CD4-positive, alpha-beta T cell treated with Interleukin-15 for 4 hours (primary cell): ENCODE data around the gene RUNX3.

Source experiments
- DNase-seq: peaks from one replicate; pipeline ENCODE4 v3.0.0-alpha.2; 2020; ENCODE audit warnings: low spot score

RUNX3 gene

DNA sequence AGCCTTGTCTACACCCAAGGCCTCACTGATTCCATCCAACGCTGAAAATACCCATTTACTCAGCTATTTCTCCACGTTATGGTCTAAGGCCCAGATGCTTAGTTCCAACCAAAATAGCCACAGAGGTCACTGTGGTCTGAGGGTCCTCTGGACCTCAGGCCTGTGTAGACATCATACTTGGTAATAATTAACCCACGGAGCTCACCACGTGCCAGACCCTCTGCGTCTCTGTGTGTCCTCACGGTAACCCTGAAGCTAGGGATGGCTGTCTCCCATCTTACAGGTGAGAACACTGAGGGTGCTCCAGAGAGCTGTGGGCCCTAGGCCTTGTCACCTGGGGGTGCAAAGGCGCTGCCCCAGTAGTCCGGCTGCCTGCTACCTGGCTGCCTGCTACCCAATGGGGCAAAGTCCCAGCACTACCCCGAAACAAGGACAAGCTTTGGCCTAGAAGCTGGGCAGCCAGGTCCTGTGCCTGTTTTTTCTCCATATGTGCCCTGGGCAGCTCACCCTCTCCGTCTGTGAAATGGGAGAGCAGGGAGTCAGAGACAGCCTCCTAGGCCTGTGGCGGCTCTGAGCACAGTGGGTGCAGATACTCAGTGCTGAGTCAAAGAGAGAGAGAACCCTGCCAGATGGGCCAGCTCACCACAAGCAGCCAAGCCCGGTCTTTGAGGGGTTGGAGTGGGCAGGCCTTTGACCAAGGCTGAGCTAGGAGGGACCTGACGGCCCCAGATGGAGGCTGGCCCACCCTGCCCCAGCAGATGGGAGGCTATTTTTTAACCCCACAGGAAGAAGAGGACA, 17.0 kb upstream of the RUNX3 start:
- DNase-seq, result no peak

DNA sequence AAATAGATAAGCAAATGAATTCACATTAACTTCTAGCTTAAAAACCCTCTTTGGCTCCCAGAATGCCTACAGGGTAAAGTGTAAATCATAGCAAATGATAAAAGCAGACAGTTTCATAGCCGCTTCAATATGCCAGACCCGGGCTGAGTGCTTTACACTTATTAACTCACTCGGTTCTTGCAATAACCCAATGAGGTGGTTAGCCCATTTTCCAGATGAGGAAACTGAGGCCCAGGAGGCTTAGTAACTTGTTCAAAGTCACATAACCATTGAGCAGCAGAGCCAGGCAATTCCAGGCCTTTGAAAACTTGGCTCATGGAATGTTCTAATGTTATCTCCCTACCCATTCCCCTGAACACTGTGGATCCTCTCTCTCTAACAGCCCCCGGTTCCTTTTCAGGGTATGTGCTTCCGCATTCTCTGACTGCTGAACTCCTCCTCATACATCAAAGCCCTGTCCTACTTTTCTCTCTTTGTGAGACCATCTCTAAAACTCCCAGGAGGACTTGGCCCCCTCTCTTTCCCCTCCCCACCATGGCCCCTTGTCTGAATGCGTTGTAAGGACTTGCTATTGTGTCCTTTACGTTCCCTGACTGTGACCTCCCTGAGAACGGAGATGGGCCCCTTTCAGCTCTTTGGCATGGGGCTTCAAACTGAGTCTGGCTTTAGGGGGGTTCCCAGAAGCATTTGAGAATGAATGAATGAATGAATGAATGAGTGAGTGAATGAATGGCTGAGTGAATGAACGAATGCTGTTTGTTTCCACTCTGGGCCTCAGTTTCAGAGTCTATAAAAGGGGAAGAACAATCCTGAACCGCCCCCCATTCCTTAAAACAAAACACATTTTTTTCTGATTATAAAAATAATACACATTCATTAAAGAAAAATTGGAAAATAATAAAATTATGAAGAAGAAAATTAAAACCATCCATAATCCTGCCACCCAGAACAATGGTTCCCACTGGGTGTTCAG, 15.6 kb upstream of the RUNX3 start:
- DNase-seq, result no peak

DNA sequence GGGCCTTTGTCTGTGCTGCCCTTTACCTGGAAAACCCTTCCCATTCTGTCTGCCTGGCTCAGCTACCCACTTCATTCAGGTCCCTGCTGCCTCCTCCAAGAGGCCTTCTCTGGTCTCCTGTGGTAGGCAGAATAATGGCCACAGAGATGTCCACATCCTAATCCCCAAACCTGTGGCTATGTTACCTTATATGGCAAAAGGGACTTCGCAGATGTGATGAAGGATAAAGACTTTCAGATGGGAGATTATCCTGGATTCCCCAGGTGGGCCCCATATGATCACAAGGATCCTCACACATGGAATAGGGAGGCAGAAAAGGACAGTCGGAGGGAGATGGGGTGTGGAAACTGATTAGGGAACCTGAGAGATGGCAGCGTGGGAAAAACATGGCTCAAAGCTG, 14.2 kb upstream of the RUNX3 start:
- DNase-seq, result no peak

DNA sequence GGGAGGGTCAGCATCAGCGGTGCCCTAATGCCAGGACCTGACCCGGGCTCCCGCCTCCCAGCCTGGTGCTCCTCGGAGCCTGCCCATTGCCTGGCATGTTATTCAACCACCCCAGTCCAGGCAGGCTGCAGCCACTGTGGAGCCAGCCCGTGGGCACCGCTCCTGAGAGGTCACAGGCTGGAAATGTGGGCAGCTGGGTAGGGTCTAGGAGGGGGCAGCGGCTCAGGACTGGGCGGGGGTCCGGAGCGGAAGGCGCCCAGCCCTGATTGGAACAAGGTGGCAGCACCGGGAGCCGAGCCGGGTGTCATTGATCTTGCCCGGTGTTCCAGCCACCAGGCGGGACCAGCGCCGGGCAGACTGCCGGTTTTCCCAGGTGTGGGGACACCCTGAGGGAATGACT, 12.7 kb upstream of the RUNX3 start:
- no peak for DNase-seq

DNA sequence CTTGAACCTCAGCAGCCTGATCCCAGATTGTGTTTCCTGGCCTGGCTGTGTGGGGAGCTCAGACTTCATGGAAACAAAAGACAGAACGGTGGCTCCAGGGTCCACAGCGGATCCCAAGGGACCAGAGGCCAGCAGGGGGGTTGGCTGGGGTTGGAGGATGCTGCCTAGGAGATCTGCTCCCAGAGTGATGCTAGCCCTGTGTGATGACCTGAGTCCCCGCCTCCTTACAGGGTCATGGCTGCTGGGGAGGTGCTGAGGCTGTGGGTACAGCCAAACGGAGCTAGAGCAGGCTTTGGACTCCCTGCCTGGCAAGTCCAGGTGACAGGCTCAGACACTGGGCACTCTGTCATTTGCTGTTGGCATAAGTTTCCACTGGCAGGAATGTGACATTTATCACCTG, 11.5 kb upstream of the RUNX3 start:
- no peak for DNase-seq

- DNase-seq, result no peak
Observed at GRCh38 chr1:24940231-24940630, 10.2 kb upstream of the RUNX3 start.

- no peak for DNase-seq
Observed at GRCh38 chr1:24939675-24940193, 9.7 kb upstream of the RUNX3 start.

DNA sequence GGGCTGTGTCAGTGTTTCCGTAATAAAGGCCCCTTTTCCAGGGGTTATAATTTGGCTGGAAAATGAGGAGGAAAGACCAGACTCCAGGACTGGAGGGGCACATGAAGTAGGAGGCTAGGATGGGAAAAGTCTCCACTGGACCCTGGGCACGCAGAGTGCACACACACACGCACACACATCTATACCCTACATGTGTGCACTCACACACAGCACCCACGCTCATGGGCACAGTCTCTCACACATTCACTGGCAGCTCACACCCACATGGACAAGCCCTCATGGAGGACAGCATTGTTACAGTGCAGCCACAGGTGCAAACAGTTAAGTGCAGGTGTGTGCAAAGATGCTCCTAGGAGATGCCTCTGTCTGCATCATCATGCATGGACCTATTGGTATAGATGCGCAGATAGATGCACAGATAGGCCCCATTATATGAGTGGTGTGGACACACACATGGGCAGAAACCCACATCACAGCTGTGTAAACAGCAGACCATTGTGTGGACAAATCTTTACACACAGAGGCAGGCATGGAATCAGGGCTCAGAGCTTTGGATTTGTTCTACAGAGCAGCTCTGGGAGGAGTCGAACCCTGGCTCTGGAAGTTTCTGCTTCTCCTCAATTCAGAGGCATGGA, 9.1 kb upstream of the RUNX3 start:
- no peak for DNase-seq

DNA sequence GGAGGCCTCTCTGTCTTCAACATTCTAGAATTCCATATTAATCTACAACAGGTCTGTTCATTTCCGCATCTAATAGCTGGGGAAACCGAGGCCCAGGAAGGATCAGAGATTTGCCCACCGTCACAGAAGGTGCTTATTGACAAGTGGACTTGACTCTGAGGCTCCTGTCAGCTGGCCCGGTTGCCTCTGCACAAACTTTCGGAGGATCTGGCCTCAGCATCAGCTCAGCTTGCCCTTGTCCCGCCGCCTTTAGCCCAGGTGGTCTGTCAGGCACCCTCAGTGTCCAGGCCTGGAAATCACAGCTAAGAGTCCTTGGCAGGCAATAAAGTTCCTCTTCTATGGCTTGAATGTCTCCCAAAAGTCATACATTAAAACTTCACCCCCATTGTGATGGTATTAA, 8.2 kb upstream of the RUNX3 start:
- no peak for DNase-seq

GRCh38 chr1:24936684-24937083, 6.6 kb upstream of the RUNX3 start:
- no peak for DNase-seq

- no peak for DNase-seq
Observed at GRCh38 chr1:24935615-24936484, 5.8 kb upstream of the RUNX3 start.

DNA sequence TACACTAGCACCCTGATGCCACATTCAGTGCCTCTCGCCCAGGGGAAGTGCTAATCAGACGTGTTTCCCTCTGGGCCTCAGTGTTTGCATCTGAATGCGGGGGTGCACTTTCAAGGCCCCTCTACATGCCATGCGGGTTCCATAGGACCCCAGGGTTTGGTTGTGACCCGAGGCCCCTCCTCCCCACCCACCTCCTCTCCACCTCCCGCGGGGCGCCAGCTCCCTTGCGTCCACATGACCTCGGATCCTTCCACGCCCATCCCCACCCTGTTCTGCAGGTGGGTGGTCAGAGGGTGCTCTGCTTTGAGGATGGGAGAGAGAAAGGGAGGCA, 5.1 kb upstream of the RUNX3 start:
- DNase-seq, result no peak

GRCh38 chr1:24934310-24935195, 4.5 kb upstream of the RUNX3 start:
- DNase-seq, result no peak

- no peak for DNase-seq
Observed at GRCh38 chr1:24933468-24933867, 3.4 kb upstream of the RUNX3 start.

DNA sequence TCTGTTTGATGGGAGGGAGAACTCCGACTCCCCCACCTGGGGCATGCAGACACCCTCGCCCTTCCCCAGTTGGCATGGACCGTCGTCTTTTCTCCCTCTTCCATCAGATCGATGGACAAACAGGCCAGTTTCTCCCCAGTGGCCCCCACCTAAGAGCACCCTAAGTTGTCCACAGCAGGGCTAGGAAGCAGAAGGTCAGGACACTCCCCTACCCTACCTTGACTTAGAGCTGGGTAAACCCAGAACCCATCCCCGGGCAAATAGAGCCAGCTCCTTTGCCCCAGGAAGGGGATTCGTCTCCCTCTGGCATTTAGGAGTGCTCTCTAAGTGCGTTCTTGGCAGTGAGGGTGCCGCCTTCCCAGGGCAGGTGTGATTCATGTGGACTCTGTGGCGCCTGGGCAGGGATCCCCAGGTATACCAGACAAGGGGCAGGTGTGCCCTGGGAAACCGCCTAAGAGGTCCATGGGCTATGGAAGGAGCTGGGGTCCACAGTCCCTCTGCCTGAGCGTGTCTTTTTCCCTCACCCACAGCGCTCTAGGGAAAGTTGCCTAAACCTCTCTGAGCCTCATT, 2.7 kb upstream of the RUNX3 start:
- DNase-seq, result no peak

GRCh38 chr1:24932284-24932683, 2.2 kb upstream of the RUNX3 start:
- peak; percentile 62 for DNase-seq

GRCh38 chr1:24931468-24932231, 1.6 kb upstream of the RUNX3 start:
- DNase-seq, result no peak

GRCh38 chr1:24931146-24931467, 1.0 kb upstream of the RUNX3 start:
- DNase-seq, result no peak

- DNase-seq, result no peak
Observed at GRCh38 chr1:24929398-24930259, 447 bp downstream of the RUNX3 start.
